Cardiac muscle cell (in vitro differentiated cells and primary cell): ENCODE measurements around the gene OTOA. TPM values are rescaled to one million over a fixed set of nuclear protein-coding genes. Genes with fewer than 3 reads are reported as not detected.
"Not testable (repeated sequence)": the region's sequence is repeated elsewhere in the genome, so short reads cannot be mapped to it uniquely, and the experiment has no call there.

Source experiments
- DNase-seq, 2 donors: peaks; one replicate each; pipeline versions ENCODE4 v3.0.0 to v3.0.0-alpha.2; 2010 to 2017; ENCODE audit warnings: low read depth in 1 of 2, low spot score in 1 of 2
- H3K27ac ChIP-seq: fragments of 200-600 bp; sonication (generic); 2 replicates; pipeline ENCODE4 v1.5.1; 2016
- H3K27me3 ChIP-seq: fragments of 200-600 bp; sonication (generic); 2 replicates; pipeline ENCODE4 v1.6.0; 2016; ENCODE audit warnings: control low read depth
- H3K36me3 ChIP-seq: fragments of 200-600 bp; sonication (generic); 2 replicates; pipeline ENCODE4 v1.5.1; 2016; ENCODE audit warnings: control low read depth
- H3K4me1 ChIP-seq: fragments of 200-600 bp; sonication (generic); 2 replicates; pipeline ENCODE4 v1.8.1; 2017; ENCODE audit warnings: low read depth, mild to moderate bottlenecking, mixed run types
- H3K4me3 ChIP-seq: fragments of 200-600 bp; sonication (generic); 2 replicates; pipeline ENCODE4 v1.5.1; 2016; ENCODE audit warnings: mild to moderate bottlenecking
- H3K9me3 ChIP-seq: fragments of 200-600 bp; sonication (generic); 2 replicates; pipeline ENCODE4 v1.5.1; 2017; ENCODE audit warnings: low read depth, mild to moderate bottlenecking, control low read depth
- CTCF ChIP-seq: IDR thresholded peaks from 2 replicates; pipeline ENCODE4 v1.5.1; 2012; ENCODE audit warnings: low read depth, mild to moderate bottlenecking, low read length
- polyA plus RNA-seq: library from polyadenylated mRNA; unstranded; fragments of >200 nt; fragmentation: Nextera tagmentation; extraction: Ambion mirVana; gene quantifications from 2 replicates; pipeline ENCODE4 v1.2.1, GENCODE V29; 2016
- total RNA-seq: library from RNA; depleted of rRNA; stranded (reverse); fragments of >200 nt; gene quantifications from 2 replicates; pipeline ENCODE4 v1.2.3, GENCODE V29; 2016

OTOA gene
- total and polyA plus RNA-seq, 2 experiments from 2014 or later, result 0.51 TPM; not detected in 1

- no peak for TF ChIP-seq CTCF
- no peaks in the 10 kb centered on the region for H3K9me3 ChIP-seq
- no peaks in the 10 kb centered on the region for H3K36me3 ChIP-seq
- no peak overlapping the region for H3K27ac ChIP-seq
- no peaks in the 10 kb centered on the region for H3K4me1 ChIP-seq
- H3K27me3 ChIP-seq, result peaks cover 11% of the 10 kb centered on the region
- no peak for DNase-seq
- no peak overlapping the region for H3K4me3 ChIP-seq
Measured at GRCh38 chr16:21666772-21667171, 3.0 kb downstream of the OTOA start.

GRCh38 chr16:21667575-21667974 is 3.8 kb downstream of the OTOA start:
- no peak for DNase-seq
- TF ChIP-seq CTCF, result no peak
- Histone ChIP-seq H3K4me1 (no peaks in the 10 kb centered on the region), H3K27ac (no peak overlapping the region), H3K36me3 (no peaks in the 10 kb centered on the region), H3K4me3 (no peak overlapping the region), H3K27me3 (peaks cover 11% of the 10 kb centered on the region), H3K9me3 (no peaks in the 10 kb centered on the region)

- H3K27ac ChIP-seq, result no peak overlapping the region
- no peaks in the 10 kb centered on the region for H3K4me1 ChIP-seq
- H3K4me3 ChIP-seq, result no peak overlapping the region
- DNase-seq, result no peak
- H3K36me3 ChIP-seq, result no peaks in the 10 kb centered on the region
- H3K9me3 ChIP-seq, result no peaks in the 10 kb centered on the region
- TF ChIP-seq CTCF, result no peak
- no peaks in the 10 kb centered on the region for H3K27me3 ChIP-seq
Measured at GRCh38 chr16:21673469-21673868, 9.7 kb downstream of the OTOA start.

- H3K4me3 ChIP-seq, DNase-seq, H3K9me3 ChIP-seq, H3K4me1 ChIP-seq, H3K36me3 ChIP-seq, H3K27me3 ChIP-seq, H3K27ac ChIP-seq: not testable (repeated sequence)
Measured at GRCh38 chr16:21674456-21674855, 10.7 kb downstream of the OTOA start.

GRCh38 chr16:21680714-21681113 is 16.9 kb downstream of the OTOA start:
- not testable (repeated sequence) for H3K36me3 ChIP-seq, H3K4me1 ChIP-seq, H3K4me3 ChIP-seq, H3K27ac ChIP-seq, H3K27me3 ChIP-seq, DNase-seq, H3K9me3 ChIP-seq

- DNase-seq, result no peak
- H3K4me3 ChIP-seq, result no peak overlapping the region
- no peak for TF ChIP-seq CTCF
- no peak overlapping the region for H3K27ac ChIP-seq
- H3K36me3 ChIP-seq, result no peaks in the 10 kb centered on the region
- H3K4me1 ChIP-seq, result no peaks in the 10 kb centered on the region
- no peaks in the 10 kb centered on the region for H3K27me3 ChIP-seq
- no peaks in the 10 kb centered on the region for H3K9me3 ChIP-seq
Measured at GRCh38 chr16:21683184-21683583, 19.4 kb downstream of the OTOA start.

GRCh38 chr16:21684199-21684598 is 20.4 kb downstream of the OTOA start:
- no peak overlapping the region for H3K27ac ChIP-seq
- peak in 1 of 2 donors; percentile 6 for DNase-seq
- no peaks in the 10 kb centered on the region for H3K4me1 ChIP-seq
- no peaks in the 10 kb centered on the region for H3K27me3 ChIP-seq
- H3K9me3 ChIP-seq, result no peaks in the 10 kb centered on the region
- H3K36me3 ChIP-seq, result no peaks in the 10 kb centered on the region
- peak; percentile 47 for TF ChIP-seq CTCF
- no peak overlapping the region for H3K4me3 ChIP-seq
